HCT116 (cell line): ENCODE results near the gene PTPRQ.

Source experiments
- EZH2phosphoT487 ChIP-seq: fragments of 200-600 bp; IDR thresholded peaks from 2 replicates; pipeline ENCODE4 v1.6.1; 2018; ENCODE audit warnings: antibody characterized with exemption, borderline replicate concordance
- POLR2A ChIP-seq: IDR thresholded peaks from 2 replicates; pipeline ENCODE4 v1.7.0; 2011; ENCODE audit warnings: borderline replicate concordance; ENCODE audit not compliant: insufficient read depth, insufficient read length; ENCODE audit errors: extremely low read depth
- TF ChIP-seq, protein P1 (sequence below), 3 experiments: fragments of 200-600 bp in 1 of 3; sonication (generic) in 1 of 3; IDR thresholded peaks in 2 of 3; conservative IDR thresholded peaks in 1 of 3; 2 replicates each; pipeline ENCODE4 v1.5.1; 2012 to 2017; ENCODE audit warnings: low read depth in 2 of 3, low read length in 2 of 3, antibody characterized with exemption in 1 of 3, borderline replicate concordance in 1 of 3, control low read depth in 1 of 3, mild to moderate bottlenecking in 1 of 3, mixed read lengths in 1 of 3, mixed run types in 1 of 3, moderate library complexity in 1 of 3; ENCODE audit not compliant: insufficient read depth in 1 of 3

DNA sequence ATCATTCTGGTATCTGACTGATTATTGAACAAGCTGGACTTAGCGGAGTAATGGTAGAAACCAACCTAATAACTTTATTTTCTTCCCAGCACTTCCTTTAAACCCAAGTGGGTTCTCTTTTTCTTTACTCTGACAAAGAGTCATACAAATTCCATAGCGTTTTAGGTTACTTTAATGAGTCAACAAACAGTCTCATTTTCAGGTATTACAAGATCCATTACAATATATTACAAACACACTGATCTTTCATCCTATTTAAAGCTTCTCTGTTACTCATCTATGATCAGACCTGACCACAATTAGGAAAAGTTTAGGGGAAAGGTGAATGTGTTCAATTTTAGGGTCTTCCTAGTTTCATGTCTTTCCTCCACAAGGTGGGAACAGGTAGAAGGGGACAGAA lies 39.4 kb upstream of the PTPRQ start:
- TF ChIP-seq POLR2A, result no peak
- TF ChIP-seq, protein P1, sequence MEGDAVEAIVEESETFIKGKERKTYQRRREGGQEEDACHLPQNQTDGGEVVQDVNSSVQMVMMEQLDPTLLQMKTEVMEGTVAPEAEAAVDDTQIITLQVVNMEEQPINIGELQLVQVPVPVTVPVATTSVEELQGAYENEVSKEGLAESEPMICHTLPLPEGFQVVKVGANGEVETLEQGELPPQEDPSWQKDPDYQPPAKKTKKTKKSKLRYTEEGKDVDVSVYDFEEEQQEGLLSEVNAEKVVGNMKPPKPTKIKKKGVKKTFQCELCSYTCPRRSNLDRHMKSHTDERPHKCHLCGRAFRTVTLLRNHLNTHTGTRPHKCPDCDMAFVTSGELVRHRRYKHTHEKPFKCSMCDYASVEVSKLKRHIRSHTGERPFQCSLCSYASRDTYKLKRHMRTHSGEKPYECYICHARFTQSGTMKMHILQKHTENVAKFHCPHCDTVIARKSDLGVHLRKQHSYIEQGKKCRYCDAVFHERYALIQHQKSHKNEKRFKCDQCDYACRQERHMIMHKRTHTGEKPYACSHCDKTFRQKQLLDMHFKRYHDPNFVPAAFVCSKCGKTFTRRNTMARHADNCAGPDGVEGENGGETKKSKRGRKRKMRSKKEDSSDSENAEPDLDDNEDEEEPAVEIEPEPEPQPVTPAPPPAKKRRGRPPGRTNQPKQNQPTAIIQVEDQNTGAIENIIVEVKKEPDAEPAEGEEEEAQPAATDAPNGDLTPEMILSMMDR (IDR thresholded peaks at IDR 0.05 in 2 of 3, conservative IDR thresholded peaks at IDR 0.05 in 1 of 3; ENCODE audit: borderline replicate concordance in 1 of 3, insufficient read depth in 1 of 3, low read depth in 2 of 3, low read length in 2 of 3), result no peak
- no peak for TF ChIP-seq EZH2phosphoT487
